H1 (cell line): Measurements from ENCODE around the gene GRID2. TPM values are rescaled to one million over a fixed set of nuclear protein-coding genes. Genes with fewer than 3 reads are reported as not detected.

Experiments used
- CTCF ChIA-PET: fragments of 300-600 bp; sonication (Branson Sonifier 250); formaldehyde crosslinking; loops from one replicate; lab custom pipeline; 2021; ENCODE audit not compliant: partially characterized antibody; lab: Charles Lee
- POLR2A ChIA-PET: fragments of 300-600 bp; sonication (Branson Sonifier 250); formaldehyde crosslinking; loops from one replicate; lab custom pipeline; 2021; ENCODE audit warnings: inconsistent platforms; ENCODE audit not compliant: partially characterized antibody; lab: Charles Lee
- DNase-seq, 2 experiments: peaks; one replicate each; pipeline versions ENCODE4 v3.0.0 to v3.0.0-alpha.2; 2010 to 2022; ENCODE audit warnings: low spot score in 2 of 2, low read depth in 1 of 2, mixed read lengths in 1 of 2
- FAIRE-seq: peaks from 2 replicates; lab custom pipeline; 2011; peaks lifted over from hg19 to GRCh38; lab: Jason Lieb, UNC
- H2AFZ ChIP-seq: 2 replicates; pipeline ENCODE4 v1.8.1; 2012; ENCODE audit warnings: low read length, inconsistent platforms
- H2AK5ac ChIP-seq: 2 replicates; pipeline ENCODE4 v1.6.1; 2013; ENCODE audit warnings: low read depth, low read length
- H2BK120ac ChIP-seq: replicated peaks from 2 replicates; pipeline ENCODE3; 2013; ENCODE audit warnings: low read depth, low read length, inconsistent platforms
- H2BK12ac ChIP-seq: 2 replicates; pipeline ENCODE4 v1.6.1; 2013; ENCODE audit warnings: low read depth, low read length
- H2BK15ac ChIP-seq: 2 replicates; pipeline ENCODE4 v1.6.1; 2013; ENCODE audit warnings: low read length
- H2BK20ac ChIP-seq: 2 replicates; pipeline ENCODE4 v1.6.1; 2013; ENCODE audit warnings: low read length
- H2BK5ac ChIP-seq: 2 replicates; pipeline ENCODE4 v1.6.1; 2013; ENCODE audit warnings: low read depth, low read length
- H3K14ac ChIP-seq: 2 replicates; pipeline ENCODE4 v1.6.1; 2013; ENCODE audit warnings: inconsistent platforms; ENCODE audit not compliant: insufficient read length
- H3K18ac ChIP-seq: 2 replicates; pipeline ENCODE4 v1.6.1; 2013; ENCODE audit warnings: low read length; ENCODE audit errors: extremely low read depth
- H3K23ac ChIP-seq: 2 replicates; pipeline ENCODE4 v1.6.1; 2013; ENCODE audit warnings: inconsistent platforms; ENCODE audit not compliant: insufficient read length
- H3K23me2 ChIP-seq: 2 replicates; pipeline ENCODE4 v1.6.1; 2013; ENCODE audit warnings: low read depth, low read length
- H3K27ac ChIP-seq: 2 replicates; pipeline ENCODE4 v1.6.1; 2011; ENCODE audit warnings: low read depth, low read length, inconsistent platforms
- H3K27me3 ChIP-seq, 4 experiments: replicated peaks in 1 of 4; 1 replicate in 1 of 4; 2 replicates in 3 of 4; pipeline versions ENCODE4 v1.6.1 to v1.8.1; 2011 to 2013; ENCODE audit warnings: low read length in 3 of 4, mild to moderate bottlenecking in 3 of 4, inconsistent platforms in 2 of 4, mixed read lengths in 2 of 4, moderate library complexity in 1 of 4; ENCODE audit not compliant: control insufficient read depth in 3 of 4, insufficient read depth in 3 of 4; ENCODE audit errors: extremely low read depth in 1 of 4
- H3K36me3 ChIP-seq, 4 experiments: 2 replicates each; pipeline versions ENCODE4 v1.6.1 to v1.8.1; 2011 to 2013; ENCODE audit warnings: mild to moderate bottlenecking in 4 of 4, low read length in 3 of 4, moderate library complexity in 2 of 4, control low read depth in 1 of 4, inconsistent platforms in 1 of 4; ENCODE audit not compliant: insufficient read depth in 4 of 4, control insufficient read depth in 2 of 4
- H3K4ac ChIP-seq: replicated peaks from 2 replicates; pipeline ENCODE3; 2013; ENCODE audit warnings: low read length, low read depth, mixed read lengths, inconsistent platforms; ENCODE audit not compliant: insufficient read length
- H3K4me1 ChIP-seq, 4 experiments: replicated peaks in 1 of 4; 1 replicate in 1 of 4; 2 replicates in 3 of 4; pipeline versions ENCODE4 v1.6.1 to v1.8.1; 2011 to 2013; ENCODE audit warnings: low read length in 3 of 4, inconsistent platforms in 2 of 4, mixed read lengths in 1 of 4; ENCODE audit not compliant: insufficient read depth in 4 of 4, control insufficient read depth in 3 of 4
- H3K4me2 ChIP-seq, 2 experiments: 2 replicates each; pipeline versions ENCODE4 v1.6.1 to v1.8.1; 2011 to 2013; ENCODE audit warnings: low read depth in 2 of 2, low read length in 2 of 2, control low read depth in 1 of 2, inconsistent platforms in 1 of 2, mild to moderate bottlenecking in 1 of 2; ENCODE audit not compliant: insufficient read depth in 1 of 2
- H3K4me3 ChIP-seq, 4 experiments: fragments of 200-600, 300-600 bp in 1 of 4; sonication (generic), shearing (Covaris generic), sonication (Bioruptor Twin) in 1 of 4; 2 replicates each; pipeline versions ENCODE4 v1.5.1 to v1.8.1; 2011 to 2016; ENCODE audit warnings: low read length in 4 of 4, low read depth in 3 of 4, control low read depth in 2 of 4, inconsistent platforms in 2 of 4, mild to moderate bottlenecking in 2 of 4, mixed read lengths in 1 of 4, moderate library complexity in 1 of 4; ENCODE audit not compliant: insufficient read depth in 2 of 4; ENCODE audit errors: extremely low read depth in 1 of 4
- H3K56ac ChIP-seq: replicated peaks from 2 replicates; pipeline ENCODE3; 2013; ENCODE audit warnings: low read depth, mild to moderate bottlenecking, mixed read lengths, low read length, inconsistent platforms; ENCODE audit not compliant: insufficient read length
- H3K79me1 ChIP-seq: 2 replicates; pipeline ENCODE4 v1.6.1; 2013; ENCODE audit warnings: low read depth, low read length, control low read depth
- H3K79me2 ChIP-seq, 2 experiments: 2 replicates each; pipeline versions ENCODE4 v1.6.1 to v1.8.1; 2012 to 2013; ENCODE audit warnings: low read length in 2 of 2, mild to moderate bottlenecking in 2 of 2, inconsistent platforms in 1 of 2; ENCODE audit not compliant: insufficient read depth in 2 of 2, control insufficient read depth in 1 of 2
- H3K9ac ChIP-seq, 4 experiments: replicated peaks in 1 of 4; 1 replicate in 1 of 4; 2 replicates in 3 of 4; pipeline versions ENCODE4 v1.6.1 to v1.8.1; 2011 to 2013; ENCODE audit warnings: low read depth in 3 of 4, low read length in 3 of 4, control low read depth in 2 of 4, mild to moderate bottlenecking in 2 of 4, moderate library complexity in 2 of 4, inconsistent platforms in 1 of 4; ENCODE audit errors: extremely low read depth in 1 of 4
- H3K9me3 ChIP-seq, 2 experiments: 2 replicates each; pipeline versions ENCODE4 v1.6.1 to v1.8.1; 2012 to 2013; ENCODE audit warnings: mild to moderate bottlenecking in 2 of 2, moderate library complexity in 2 of 2, control low read depth in 1 of 2, inconsistent platforms in 1 of 2, low read depth in 1 of 2, low read length in 1 of 2, mixed read lengths in 1 of 2; ENCODE audit not compliant: insufficient read depth in 2 of 2
- H4K20me1 ChIP-seq, 2 experiments: replicated peaks in 1 of 2; 2 replicates each; pipeline versions ENCODE3 to v1.8.1; 2011 to 2013; ENCODE audit warnings: inconsistent platforms in 2 of 2, low read length in 2 of 2, mild to moderate bottlenecking in 1 of 2; ENCODE audit not compliant: insufficient read depth in 2 of 2, control insufficient read depth in 1 of 2
- H4K5ac ChIP-seq: 2 replicates; pipeline ENCODE4 v1.6.1; 2013; ENCODE audit warnings: low read length, low read depth, mixed read lengths, inconsistent platforms; ENCODE audit not compliant: insufficient read length
- H4K8ac ChIP-seq: 2 replicates; pipeline ENCODE4 v1.8.0; 2013; ENCODE audit warnings: mild to moderate bottlenecking, moderate library complexity, low read length, inconsistent platforms; ENCODE audit not compliant: insufficient read depth; ENCODE audit errors: extremely low read depth
- H4K91ac ChIP-seq: replicated peaks from 2 replicates; pipeline ENCODE3; 2013; ENCODE audit warnings: low read length, mixed read lengths, inconsistent platforms; ENCODE audit not compliant: insufficient read length
- BACH1 ChIP-seq: IDR thresholded peaks from 2 replicates; pipeline ENCODE4 v1.6.1; 2012; ENCODE audit warnings: low read length, improper control_type of control experiment
- CTBP2 ChIP-seq: IDR thresholded peaks from 2 replicates; pipeline ENCODE4 v1.7.0; 2011; ENCODE audit warnings: borderline replicate concordance, mild to moderate bottlenecking, moderate library complexity, mixed read lengths, low read length; ENCODE audit not compliant: insufficient read depth, insufficient read length
- EZH2 ChIP-seq: fragments of 200-600 bp; sonication (generic); IDR thresholded peaks from 2 replicates; pipeline ENCODE4 v1.7.1; 2012; ENCODE audit warnings: low read depth, mild to moderate bottlenecking, moderate library complexity, low read length, inconsistent platforms; ENCODE audit not compliant: severe bottlenecking
- GABPA ChIP-seq: IDR thresholded peaks from 2 replicates; pipeline ENCODE4 v1.6.1; 2011; ENCODE audit warnings: mild to moderate bottlenecking, low read length, moderate library complexity, borderline replicate concordance; ENCODE audit not compliant: insufficient read depth
- NANOG ChIP-seq: IDR thresholded peaks from 2 replicates; pipeline ENCODE4 v1.6.1; 2011; ENCODE audit warnings: low read length, low read depth, mild to moderate bottlenecking, inconsistent platforms; ENCODE audit not compliant: insufficient read depth, poor library complexity, severe bottlenecking
- RFX5 ChIP-seq: IDR thresholded peaks from 2 replicates; pipeline ENCODE4 v1.6.1; 2011; ENCODE audit warnings: low read depth, low read length, improper control_type of control experiment, borderline replicate concordance
- TEAD4 ChIP-seq: IDR thresholded peaks from 2 replicates; pipeline ENCODE4 v1.6.1; 2012; ENCODE audit warnings: low read depth, low read length, inconsistent platforms, mixed read lengths
- WGBS, 2 experiments: shearing (Covaris generic) in 1 of 2; methylation state at CpG; one replicate each; pipeline versions ENCODE4 v1.1.6 to v1.1.7; 2013 to 2015; ENCODE audit warnings: low lambda C conversion rate in 2 of 2, mixed read lengths in 2 of 2, inconsistent platforms in 1 of 2, low coverage in 1 of 2, missing lambda C conversion rate in 1 of 2; ENCODE audit not compliant: insufficient replicate concordance in 2 of 2, insufficient coverage in 1 of 2, insufficient read length in 1 of 2; ENCODE audit errors: extremely low coverage in 1 of 2, missing lambda C conversion rate in 1 of 2; 5-methylcytosine and 5-hydroxymethylcytosine counted together
- polyA plus RNA-seq, 7 experiments: library from polyadenylated mRNA; depleted of rRNA in 3 of 7; stranded (reverse) in 5 of 7; unstranded in 2 of 7; fragments of >200 nt in 5 of 7; fragments of 200-250 nt in 2 of 7; gene quantifications; 1 replicate in 5 of 7; 2 replicates in 1 of 7; 4 replicates in 1 of 7; pipeline versions ENCODE4 v1.2.1 to v1.2.3, GENCODE V29; 2011 to 2013; ENCODE audit warnings: missing spikeins in 2 of 7, mixed read lengths in 2 of 7
- total RNA-seq: library from RNA; stranded (reverse); fragmentation: NEBNext Ultra II Directional; extraction: Animal tissue kit (Norgen Biotek cat#: 25700); gene quantifications from 2 replicates; pipeline ENCODE4 v1.2.1, GENCODE V29; 2021
- TF ChIP-seq, protein P1 (sequence below), 3 experiments: IDR thresholded peaks; 1 replicate in 2 of 3; 2 replicates in 1 of 3; pipeline versions ENCODE4 v1.5.1 to v1.6.1; 2011; ENCODE audit warnings: low read length in 3 of 3, mild to moderate bottlenecking in 3 of 3, inconsistent platforms in 2 of 3, low read depth in 1 of 3, moderate library complexity in 1 of 3; ENCODE audit not compliant: insufficient read depth in 1 of 3; ENCODE audit errors: control extremely low read depth in 1 of 3
- TF ChIP-seq, protein P2 (sequence below): IDR thresholded peaks from 2 replicates; pipeline ENCODE4 v1.6.1; 2012; ENCODE audit warnings: low read length, inconsistent platforms

GRID2 gene
- total and polyA plus RNA-seq, 2 of the 8 experiments (the other 6 are each of a cell fraction or from before 2014, with no cell fraction given) = 31.1 to 81.9 TPM

DNA sequence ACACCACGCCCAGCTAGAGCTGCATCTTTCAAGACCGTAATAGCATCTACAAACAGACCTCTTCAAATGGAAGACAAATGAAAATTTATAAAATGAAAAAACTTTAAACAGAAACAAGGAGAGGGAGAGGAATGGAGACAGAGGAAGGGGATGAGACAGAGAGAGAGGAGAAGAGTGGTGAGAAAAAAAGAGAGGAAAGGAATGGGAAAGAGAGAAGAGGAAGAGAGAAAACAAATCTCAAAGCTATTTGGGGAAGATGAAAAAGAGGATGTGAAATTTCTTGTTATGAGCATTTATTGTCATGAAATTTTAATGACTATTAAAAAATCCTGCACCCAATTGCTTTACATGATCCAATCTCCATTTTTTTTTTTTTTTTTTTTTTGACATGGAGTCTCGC lies 726.9 kb downstream of the GRID2 start:
- Histone ChIP-seq H3K14ac (no peak overlapping the region), H3K9ac (no peak overlapping the region), H2BK15ac (no peak overlapping the region), H2BK120ac (no peak overlapping the region), H2AFZ (no peak overlapping the region), H4K91ac (no peak overlapping the region), H3K4me3 (no peak overlapping the region), H4K5ac (no peak overlapping the region), H3K56ac (no peak overlapping the region), H3K23me2 (no peaks in the 10 kb centered on the region), H3K18ac (no peak overlapping the region), H3K79me2 (no peaks in the 10 kb centered on the region), H3K9me3 (no peaks in the 10 kb centered on the region), H3K4me2 (no peak overlapping the region), H3K23ac (no peak overlapping the region), H4K20me1 (no peaks in the 10 kb centered on the region), H2BK12ac (no peak overlapping the region), H3K27ac (no peak overlapping the region), H3K36me3 (peaks cover 0 to 5% (median 1%) of the 10 kb centered on the region in 4 experiments; a peak in 2 of 8 replicates), H4K8ac (no peak overlapping the region), H2BK5ac (no peak overlapping the region), H3K79me1 (no peaks in the 10 kb centered on the region), H3K4ac (no peak overlapping the region), H2BK20ac (no peak overlapping the region), H3K4me1 (no peaks in the 10 kb centered on the region; a peak in 1 of 7 replicates), H3K27me3 (no peaks in the 10 kb centered on the region), H2AK5ac (no peak overlapping the region)
- 100% methylated on average over 3 of the region's 3 CpGs; no CpG with 5 or more reads in 1 of the 2 experiments for WGBS, 2 experiments
- DNase-seq (no peak), FAIRE-seq (no peak)
- POLR2A ChIA-PET = interaction anchor here (1.3 kb wide), 1 partner anchor 9 kb away, joined by 3 read pairs; no protein-coding TSS in a partner anchor
- CTCF ChIA-PET = no interaction called here
- TF ChIP-seq CTBP2 = no peak
- TF ChIP-seq TEAD4 = no peak
- no peak for TF ChIP-seq BACH1
- TF ChIP-seq NANOG = no peak
- TF ChIP-seq, protein P1, sequence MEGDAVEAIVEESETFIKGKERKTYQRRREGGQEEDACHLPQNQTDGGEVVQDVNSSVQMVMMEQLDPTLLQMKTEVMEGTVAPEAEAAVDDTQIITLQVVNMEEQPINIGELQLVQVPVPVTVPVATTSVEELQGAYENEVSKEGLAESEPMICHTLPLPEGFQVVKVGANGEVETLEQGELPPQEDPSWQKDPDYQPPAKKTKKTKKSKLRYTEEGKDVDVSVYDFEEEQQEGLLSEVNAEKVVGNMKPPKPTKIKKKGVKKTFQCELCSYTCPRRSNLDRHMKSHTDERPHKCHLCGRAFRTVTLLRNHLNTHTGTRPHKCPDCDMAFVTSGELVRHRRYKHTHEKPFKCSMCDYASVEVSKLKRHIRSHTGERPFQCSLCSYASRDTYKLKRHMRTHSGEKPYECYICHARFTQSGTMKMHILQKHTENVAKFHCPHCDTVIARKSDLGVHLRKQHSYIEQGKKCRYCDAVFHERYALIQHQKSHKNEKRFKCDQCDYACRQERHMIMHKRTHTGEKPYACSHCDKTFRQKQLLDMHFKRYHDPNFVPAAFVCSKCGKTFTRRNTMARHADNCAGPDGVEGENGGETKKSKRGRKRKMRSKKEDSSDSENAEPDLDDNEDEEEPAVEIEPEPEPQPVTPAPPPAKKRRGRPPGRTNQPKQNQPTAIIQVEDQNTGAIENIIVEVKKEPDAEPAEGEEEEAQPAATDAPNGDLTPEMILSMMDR (IDR thresholded peaks at IDR 0.05; ENCODE audit: control extremely low read depth in 1 of 3, insufficient read depth in 1 of 3, low read depth in 1 of 3, low read length in 3 of 3) = no peak
- TF ChIP-seq RFX5 = no peak
- TF ChIP-seq, protein P2, sequence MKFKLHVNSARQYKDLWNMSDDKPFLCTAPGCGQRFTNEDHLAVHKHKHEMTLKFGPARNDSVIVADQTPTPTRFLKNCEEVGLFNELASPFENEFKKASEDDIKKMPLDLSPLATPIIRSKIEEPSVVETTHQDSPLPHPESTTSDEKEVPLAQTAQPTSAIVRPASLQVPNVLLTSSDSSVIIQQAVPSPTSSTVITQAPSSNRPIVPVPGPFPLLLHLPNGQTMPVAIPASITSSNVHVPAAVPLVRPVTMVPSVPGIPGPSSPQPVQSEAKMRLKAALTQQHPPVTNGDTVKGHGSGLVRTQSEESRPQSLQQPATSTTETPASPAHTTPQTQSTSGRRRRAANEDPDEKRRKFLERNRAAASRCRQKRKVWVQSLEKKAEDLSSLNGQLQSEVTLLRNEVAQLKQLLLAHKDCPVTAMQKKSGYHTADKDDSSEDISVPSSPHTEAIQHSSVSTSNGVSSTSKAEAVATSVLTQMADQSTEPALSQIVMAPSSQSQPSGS = no peak
- TF ChIP-seq GABPA = no peak
- no peak for TF ChIP-seq EZH2
